Measurements from ENCODE around the gene AKNAD1. TPM values are rescaled to one million over a fixed set of nuclear protein-coding genes. Genes with fewer than 3 reads are reported as not detected.

The AKNAD1 gene
- polyA plus RNA-seq, 3 donors: not detected

DNA sequence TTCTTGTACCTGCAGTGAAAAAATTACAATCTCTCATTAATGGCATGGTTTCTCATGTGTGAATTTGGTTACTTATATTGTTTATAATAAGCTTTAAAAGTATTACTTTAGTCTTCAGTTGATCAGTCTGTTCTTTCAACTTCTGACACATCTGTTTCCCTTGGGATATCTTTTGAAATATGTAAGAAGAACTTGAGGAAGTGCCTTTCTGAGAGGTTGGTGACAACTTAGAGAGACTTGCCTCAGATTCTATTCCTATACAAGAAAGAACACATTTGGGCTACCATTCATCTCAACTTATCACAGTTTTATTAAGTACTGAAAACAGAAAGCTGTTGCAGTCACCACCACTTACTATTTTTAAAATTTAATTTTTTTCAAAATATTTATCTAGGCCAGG lies 8.1 kb downstream of the AKNAD1 start:
- peaks cover 0 to 1% of the 10 kb centered on the region in 2 donors for H3K36me3 Mint-ChIP-seq
- Histone ChIP-seq H3K4me3 (replicated peaks in 1 of 3; ENCODE audit: low read depth in 2 of 3, low read length in 3 of 3) (no peak overlapping the region), H2AFZ (ENCODE audit: insufficient read depth, low read depth, low read length, poor library complexity, severe bottlenecking) (no peak overlapping the region), H3K9ac (ENCODE audit: insufficient read depth, low read length, poor library complexity, severe bottlenecking) (no peak overlapping the region), H3K79me2 (ENCODE audit: insufficient read depth, low read length) (no peaks in the 10 kb centered on the region), H3K4me1 (ENCODE audit: control insufficient read depth in 1 of 2, insufficient read depth in 2 of 2, low read length in 2 of 2) (peaks cover 22 to 23% of the 10 kb centered on the region in 2 donors), H3K4me2 (replicated peaks; ENCODE audit: extremely low read depth, low read length, poor library complexity, severe bottlenecking) (no peak overlapping the region), H4K20me1 (ENCODE audit: insufficient read depth, low read length) (no peaks in the 10 kb centered on the region), H3K27me3 (ENCODE audit: control insufficient read depth in 2 of 2, insufficient read depth in 2 of 2, low read length in 2 of 2) (no peaks in the 10 kb centered on the region), H3K36me3 (replicated peaks in 1 of 2; ENCODE audit: control insufficient read depth in 1 of 2, insufficient read depth in 2 of 2, low read length in 2 of 2) (no peaks in the 10 kb centered on the region), H3K9me3 (replicated peaks in 1 of 2; ENCODE audit: control insufficient read depth in 1 of 2, insufficient read depth in 1 of 2, low read length in 2 of 2) (no peaks in the 10 kb centered on the region), H3K27ac (ENCODE audit: low read depth in 1 of 2, low read length in 2 of 2) (no peak overlapping the region)
- intact Hi-C loops (cut with micrococcal nuclease): no loop called here
- H3K4me1 Mint-ChIP-seq: peaks cover 37% of the 10 kb centered on the region
- TF ChIP-seq, protein P1, sequence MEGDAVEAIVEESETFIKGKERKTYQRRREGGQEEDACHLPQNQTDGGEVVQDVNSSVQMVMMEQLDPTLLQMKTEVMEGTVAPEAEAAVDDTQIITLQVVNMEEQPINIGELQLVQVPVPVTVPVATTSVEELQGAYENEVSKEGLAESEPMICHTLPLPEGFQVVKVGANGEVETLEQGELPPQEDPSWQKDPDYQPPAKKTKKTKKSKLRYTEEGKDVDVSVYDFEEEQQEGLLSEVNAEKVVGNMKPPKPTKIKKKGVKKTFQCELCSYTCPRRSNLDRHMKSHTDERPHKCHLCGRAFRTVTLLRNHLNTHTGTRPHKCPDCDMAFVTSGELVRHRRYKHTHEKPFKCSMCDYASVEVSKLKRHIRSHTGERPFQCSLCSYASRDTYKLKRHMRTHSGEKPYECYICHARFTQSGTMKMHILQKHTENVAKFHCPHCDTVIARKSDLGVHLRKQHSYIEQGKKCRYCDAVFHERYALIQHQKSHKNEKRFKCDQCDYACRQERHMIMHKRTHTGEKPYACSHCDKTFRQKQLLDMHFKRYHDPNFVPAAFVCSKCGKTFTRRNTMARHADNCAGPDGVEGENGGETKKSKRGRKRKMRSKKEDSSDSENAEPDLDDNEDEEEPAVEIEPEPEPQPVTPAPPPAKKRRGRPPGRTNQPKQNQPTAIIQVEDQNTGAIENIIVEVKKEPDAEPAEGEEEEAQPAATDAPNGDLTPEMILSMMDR (IDR thresholded peaks at IDR 0.05): no peak
- no peak overlapping the region for H3K27ac Mint-ChIP-seq
- H3K27me3 Mint-ChIP-seq (ENCODE audit: low read depth in 3 of 3): peaks cover 0 to 2% (median 0%) of the 10 kb centered on the region in 3 donors
- no peak overlapping the region for H3K4me3 Mint-ChIP-seq
- no peaks in the 10 kb centered on the region for H3K9me3 Mint-ChIP-seq
- DNase-seq: no peak

DNA sequence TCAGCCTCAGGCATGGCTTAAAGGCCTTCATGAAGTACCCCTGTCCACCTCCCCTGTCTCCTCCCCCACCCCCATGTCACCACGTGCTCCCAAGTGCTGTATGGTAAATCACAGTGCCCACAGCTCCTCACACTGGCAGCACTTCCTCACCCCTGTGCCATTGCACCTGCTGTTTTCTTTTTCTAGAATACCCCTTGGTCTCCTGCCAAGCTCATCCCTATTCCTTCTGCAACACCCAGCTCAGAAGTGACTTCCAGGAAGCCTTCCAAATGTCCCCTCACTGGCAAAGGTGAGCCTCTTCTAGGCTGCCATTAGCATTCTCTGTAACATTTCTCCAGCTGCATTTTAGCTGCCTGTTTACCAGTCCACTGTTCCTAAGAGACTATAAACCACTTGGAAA lies 9.4 kb downstream of the AKNAD1 start:
- Histone ChIP-seq H3K79me2 (ENCODE audit: insufficient read depth, low read length) (no peaks in the 10 kb centered on the region), H3K9ac (ENCODE audit: insufficient read depth, low read length, poor library complexity, severe bottlenecking) (no peak overlapping the region), H3K4me2 (replicated peaks; ENCODE audit: extremely low read depth, low read length, poor library complexity, severe bottlenecking) (no peak overlapping the region), H3K9me3 (replicated peaks in 1 of 2; ENCODE audit: control insufficient read depth in 1 of 2, insufficient read depth in 1 of 2, low read length in 2 of 2) (no peaks in the 10 kb centered on the region), H3K27me3 (ENCODE audit: control insufficient read depth in 2 of 2, insufficient read depth in 2 of 2, low read length in 2 of 2) (no peaks in the 10 kb centered on the region), H3K27ac (ENCODE audit: low read depth in 1 of 2, low read length in 2 of 2) (no peak overlapping the region), H3K36me3 (replicated peaks in 1 of 2; ENCODE audit: control insufficient read depth in 1 of 2, insufficient read depth in 2 of 2, low read length in 2 of 2) (no peaks in the 10 kb centered on the region), H4K20me1 (ENCODE audit: insufficient read depth, low read length) (no peaks in the 10 kb centered on the region), H3K4me3 (replicated peaks in 1 of 3; ENCODE audit: low read depth in 2 of 3, low read length in 3 of 3) (no peak overlapping the region), H2AFZ (ENCODE audit: insufficient read depth, low read depth, low read length, poor library complexity, severe bottlenecking) (no peak overlapping the region), H3K4me1 (ENCODE audit: control insufficient read depth in 1 of 2, insufficient read depth in 2 of 2, low read length in 2 of 2) (peaks cover 10 to 11% of the 10 kb centered on the region in 2 donors)
- TF ChIP-seq, protein P1 (IDR thresholded peaks at IDR 0.05): no peak
- Mint-ChIP-seq H3K36me3 (peaks cover 0 to 1% of the 10 kb centered on the region in 2 donors), H3K4me3 (no peak overlapping the region), H3K4me1 (peaks cover 29% of the 10 kb centered on the region), H3K27ac (peak overlapping the region in 1 of 7 donors; percentile 71), H3K9me3 (no peaks in the 10 kb centered on the region), H3K27me3 (ENCODE audit: low read depth in 3 of 3) (peaks cover 0 to 2% (median 0%) of the 10 kb centered on the region in 3 donors)
- no peak for DNase-seq
- WGBS (ENCODE audit: insufficient coverage): 25% methylated on average over 1 of the region's 1 CpG
- intact Hi-C loops (cut with micrococcal nuclease): no loop called here
